ENCODE results near the gene SLC12A4. TPM values are rescaled to one million over a fixed set of nuclear protein-coding genes. Genes with fewer than 3 reads are reported as not detected.

SLC12A4 gene
- total RNA-seq, 1 donor from 2014 or later: 8.8 TPM

DNA sequence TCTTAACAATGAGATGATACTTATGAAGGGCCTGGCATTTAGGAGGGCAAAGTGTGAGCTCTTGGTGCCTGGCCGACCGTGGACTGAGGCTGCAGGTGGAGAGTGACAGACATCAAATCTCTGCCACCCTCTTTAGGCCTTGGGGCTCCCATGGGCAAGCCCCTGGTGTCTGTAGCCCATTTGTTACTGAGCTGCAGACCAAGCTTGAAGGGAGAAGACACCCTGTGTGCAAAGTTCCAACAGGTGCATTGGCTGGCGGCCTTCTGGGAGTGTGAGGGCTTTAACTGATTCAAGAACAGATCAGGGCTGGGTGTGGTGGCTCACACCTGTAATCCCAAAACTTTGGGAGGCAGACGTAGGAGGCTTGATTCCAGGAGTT is 36.0 kb downstream of the SLC12A4 start:
- H3K4me1 ChIP-seq: peaks cover 12% of the 10 kb centered on the region
- H3K36me3 ChIP-seq: no peaks in the 10 kb centered on the region
- peaks cover 27% of the 10 kb centered on the region for H4K20me1 ChIP-seq (ENCODE audit: low read depth)
- H3K27ac ChIP-seq: no peak overlapping the region
- Mint-ChIP-seq H3K4me3 (no peak overlapping the region), H3K4me1 (peaks cover 21% of the 10 kb centered on the region), H3K27me3 (ENCODE audit: insufficient read depth, low read depth) (peaks cover 15% of the 10 kb centered on the region), H3K27ac (no peak overlapping the region), H3K9me3 (no peaks in the 10 kb centered on the region), H3K36me3 (peaks cover 5% of the 10 kb centered on the region)
- TF ChIP-seq EZH2 (IDR thresholded peaks at IDR 0.05) (no peak), EZH2phosphoT487 (IDR thresholded peaks at IDR 0.05) (no peak)
- TF ChIP-seq, protein P1, sequence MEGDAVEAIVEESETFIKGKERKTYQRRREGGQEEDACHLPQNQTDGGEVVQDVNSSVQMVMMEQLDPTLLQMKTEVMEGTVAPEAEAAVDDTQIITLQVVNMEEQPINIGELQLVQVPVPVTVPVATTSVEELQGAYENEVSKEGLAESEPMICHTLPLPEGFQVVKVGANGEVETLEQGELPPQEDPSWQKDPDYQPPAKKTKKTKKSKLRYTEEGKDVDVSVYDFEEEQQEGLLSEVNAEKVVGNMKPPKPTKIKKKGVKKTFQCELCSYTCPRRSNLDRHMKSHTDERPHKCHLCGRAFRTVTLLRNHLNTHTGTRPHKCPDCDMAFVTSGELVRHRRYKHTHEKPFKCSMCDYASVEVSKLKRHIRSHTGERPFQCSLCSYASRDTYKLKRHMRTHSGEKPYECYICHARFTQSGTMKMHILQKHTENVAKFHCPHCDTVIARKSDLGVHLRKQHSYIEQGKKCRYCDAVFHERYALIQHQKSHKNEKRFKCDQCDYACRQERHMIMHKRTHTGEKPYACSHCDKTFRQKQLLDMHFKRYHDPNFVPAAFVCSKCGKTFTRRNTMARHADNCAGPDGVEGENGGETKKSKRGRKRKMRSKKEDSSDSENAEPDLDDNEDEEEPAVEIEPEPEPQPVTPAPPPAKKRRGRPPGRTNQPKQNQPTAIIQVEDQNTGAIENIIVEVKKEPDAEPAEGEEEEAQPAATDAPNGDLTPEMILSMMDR (IDR thresholded peaks at IDR 0.05): no peak
- H3K27me3 ChIP-seq: no peaks in the 10 kb centered on the region
- H3K9ac ChIP-seq: no peak overlapping the region
- H3K79me2 ChIP-seq (ENCODE audit: low read depth): peaks cover 13% of the 10 kb centered on the region
- no peak for DNase-seq (ENCODE audit: low spot score)
- H3K4me2 ChIP-seq: no peak overlapping the region
- H2AFZ ChIP-seq (replicated peaks): no peak overlapping the region
- H3F3A ChIP-seq (ENCODE audit: low read depth): peaks cover 8% of the 10 kb centered on the region
- H3K4me3 ChIP-seq: no peak overlapping the region
- no peaks in the 10 kb centered on the region for H3K9me3 ChIP-seq (ENCODE audit: low read depth)

DNA sequence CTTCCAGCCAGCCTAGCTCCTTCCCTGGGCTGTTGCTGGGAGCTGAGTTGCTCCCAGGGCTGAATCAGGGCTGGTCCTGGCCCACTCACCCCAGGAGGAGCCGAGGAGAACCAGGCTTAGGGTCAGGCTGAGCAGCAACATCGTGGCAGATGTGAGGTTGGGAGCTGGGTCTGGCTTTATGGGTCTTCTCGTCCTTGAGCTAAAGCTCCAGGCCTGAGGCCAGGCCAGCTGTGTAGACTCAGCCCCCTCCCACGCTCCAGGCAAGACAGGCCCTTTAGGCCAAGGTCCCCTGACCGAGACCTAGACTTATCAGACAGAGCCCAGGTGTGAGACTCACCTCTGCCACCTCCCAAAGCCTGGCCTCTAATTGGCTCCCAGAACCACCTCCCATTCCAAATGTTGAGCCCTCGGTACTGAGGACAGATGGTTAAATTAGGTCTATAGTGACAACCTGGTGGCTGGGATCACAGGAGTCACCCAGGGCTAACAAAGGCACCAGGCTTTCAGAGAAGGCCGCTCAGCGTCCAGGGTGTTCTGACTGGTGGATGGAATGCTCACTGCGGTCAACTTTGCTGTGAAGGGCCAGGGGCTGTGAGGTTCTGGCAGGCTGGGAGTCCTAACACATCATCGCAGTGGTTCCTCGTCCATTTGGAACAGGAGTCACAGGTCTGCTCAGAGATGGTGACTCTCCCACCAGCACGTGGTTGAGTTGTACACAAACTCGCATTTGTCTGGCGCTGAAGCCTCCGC is 36.5 kb downstream of the SLC12A4 start, which contains the start of gene CTRL:
Gene CTRL, minus strand, starts transcription at position 151 of the 750 bp plus-strand sequence. Its CDS starts 10 bp downstream, at position 141.
- H3K4me1 Mint-ChIP-seq: peaks cover 15% of the 10 kb centered on the region
- DNase-seq (ENCODE audit: low spot score): no peak

DNA sequence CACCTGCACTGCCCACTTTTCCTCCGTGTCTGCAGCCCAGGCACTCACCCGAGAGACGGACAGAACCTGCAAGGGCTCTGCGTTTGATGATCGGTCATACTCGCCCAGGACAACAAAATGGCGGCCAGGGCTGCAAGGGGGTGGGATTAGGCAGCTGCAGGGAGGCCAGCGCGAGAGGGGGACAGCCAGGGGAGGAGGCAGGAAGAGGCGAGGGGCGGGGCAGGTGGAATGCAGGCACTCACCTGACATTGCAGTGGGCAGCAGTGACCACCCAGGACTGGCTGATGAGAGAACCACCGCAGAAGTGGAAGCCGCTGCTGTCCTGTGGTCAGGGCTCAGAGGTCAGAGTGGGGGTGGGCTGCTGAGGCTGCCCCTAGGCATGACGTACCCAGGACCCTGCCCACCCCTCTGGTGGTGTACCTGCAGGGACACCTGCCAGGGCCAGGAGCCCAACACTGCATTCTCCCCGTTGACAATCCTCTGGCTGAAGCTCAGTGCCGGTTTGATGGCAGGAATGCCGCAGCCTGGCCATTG is 37.7 kb downstream of the SLC12A4 start:
- Mint-ChIP-seq H3K27me3 (ENCODE audit: insufficient read depth, low read depth) (peaks cover 10% of the 10 kb centered on the region), H3K36me3 (peaks cover 5% of the 10 kb centered on the region), H3K4me3 (no peak overlapping the region), H3K4me1 (peaks cover 13% of the 10 kb centered on the region), H3K27ac (no peak overlapping the region), H3K9me3 (no peaks in the 10 kb centered on the region)
- no peak overlapping the region for H2AFZ ChIP-seq (replicated peaks)
- H3F3A ChIP-seq (ENCODE audit: low read depth): peaks cover 8% of the 10 kb centered on the region
- TF ChIP-seq, protein P1 (IDR thresholded peaks at IDR 0.05): no peak
- TF ChIP-seq EZH2 (IDR thresholded peaks at IDR 0.05) (no peak), EZH2phosphoT487 (IDR thresholded peaks at IDR 0.05) (no peak)
- H3K79me2 ChIP-seq (ENCODE audit: low read depth): no peaks in the 10 kb centered on the region
- peaks cover 34% of the 10 kb centered on the region for H4K20me1 ChIP-seq (ENCODE audit: low read depth)
- no peak overlapping the region for H3K4me3 ChIP-seq
- no peak for DNase-seq (ENCODE audit: low spot score)
- no peak overlapping the region for H3K4me2 ChIP-seq
- no peaks in the 10 kb centered on the region for H3K36me3 ChIP-seq
- H3K9ac ChIP-seq: no peak overlapping the region
- H3K27ac ChIP-seq: no peak overlapping the region
- no peaks in the 10 kb centered on the region for H3K27me3 ChIP-seq
- peaks cover 6% of the 10 kb centered on the region for H3K4me1 ChIP-seq
- no peaks in the 10 kb centered on the region for H3K9me3 ChIP-seq (ENCODE audit: low read depth)

More for the DNA sequence above, 36.5 kb downstream of the SLC12A4 start, which contains the start of gene CTRL:
- no peak within 1 kb of the TSS for H3K4me3 ChIP-seq
- H3K27ac ChIP-seq: no peak within 1 kb of the TSS
- no peak within 1 kb of the TSS for H3K4me2 ChIP-seq
- H2AFZ ChIP-seq (replicated peaks): no peak within 1 kb of the TSS
- Mint-ChIP-seq H3K9me3 (no peaks in the 10 kb centered on the region), H3K27ac (no peak within 1 kb of the TSS), H3K4me3 (no peak within 1 kb of the TSS), H3K27me3 (ENCODE audit: insufficient read depth, low read depth) (peaks cover 10% of the 10 kb centered on the region), H3K36me3 (peaks cover 5% of the 10 kb centered on the region)
- H3K27me3 ChIP-seq: no peaks in the 10 kb centered on the region
- H3K9me3 ChIP-seq (ENCODE audit: low read depth): no peaks in the 10 kb centered on the region
- H4K20me1 ChIP-seq (ENCODE audit: low read depth): peaks cover 25% of the 10 kb centered on the region
- H3K9ac ChIP-seq: no peak within 1 kb of the TSS
- peaks cover 8% of the 10 kb centered on the region for H3K4me1 ChIP-seq
- peaks cover 8% of the 10 kb centered on the region for H3F3A ChIP-seq (ENCODE audit: low read depth)
- TF ChIP-seq, protein P1 (IDR thresholded peaks at IDR 0.05): no peak
- TF ChIP-seq EZH2phosphoT487 (IDR thresholded peaks at IDR 0.05) (no peak), EZH2 (IDR thresholded peaks at IDR 0.05) (no peak)
- H3K36me3 ChIP-seq: no peaks in the 10 kb centered on the region
- H3K79me2 ChIP-seq (ENCODE audit: low read depth): peaks cover 8% of the 10 kb centered on the region

Data from neural progenitor cell (in vitro differentiated cells).